GM12801 (cell line): Measurements from ENCODE around the gene NKX2-4.

Source experiments
- TF ChIP-seq, protein P1 (sequence below): IDR thresholded peaks from one replicate; pipeline ENCODE4 v1.5.1; 2011; ENCODE audit warnings: control low read depth; ENCODE audit not compliant: insufficient read length; ENCODE audit errors: extremely low read depth

The NKX2-4 gene

DNA sequence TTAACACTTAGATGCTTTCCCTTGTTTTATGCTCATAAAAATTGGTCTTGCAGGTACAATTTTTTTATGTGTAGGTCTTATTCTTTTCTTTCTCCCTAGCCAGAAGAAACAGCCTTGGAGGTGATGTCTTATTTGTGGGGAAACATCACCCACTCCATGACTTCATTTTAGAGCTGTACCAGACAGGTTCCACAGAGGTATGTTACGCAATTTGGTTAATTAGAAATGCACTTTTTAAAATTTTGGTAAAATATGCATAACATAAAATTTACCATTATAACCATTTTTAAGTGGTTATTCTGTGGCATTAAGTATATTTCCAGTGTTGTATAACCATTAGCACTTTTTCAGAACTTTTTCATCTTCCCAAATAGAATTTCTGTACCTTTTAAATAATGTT is 41.3 kb downstream of the NKX2-4 start:
- TF ChIP-seq, protein P1, sequence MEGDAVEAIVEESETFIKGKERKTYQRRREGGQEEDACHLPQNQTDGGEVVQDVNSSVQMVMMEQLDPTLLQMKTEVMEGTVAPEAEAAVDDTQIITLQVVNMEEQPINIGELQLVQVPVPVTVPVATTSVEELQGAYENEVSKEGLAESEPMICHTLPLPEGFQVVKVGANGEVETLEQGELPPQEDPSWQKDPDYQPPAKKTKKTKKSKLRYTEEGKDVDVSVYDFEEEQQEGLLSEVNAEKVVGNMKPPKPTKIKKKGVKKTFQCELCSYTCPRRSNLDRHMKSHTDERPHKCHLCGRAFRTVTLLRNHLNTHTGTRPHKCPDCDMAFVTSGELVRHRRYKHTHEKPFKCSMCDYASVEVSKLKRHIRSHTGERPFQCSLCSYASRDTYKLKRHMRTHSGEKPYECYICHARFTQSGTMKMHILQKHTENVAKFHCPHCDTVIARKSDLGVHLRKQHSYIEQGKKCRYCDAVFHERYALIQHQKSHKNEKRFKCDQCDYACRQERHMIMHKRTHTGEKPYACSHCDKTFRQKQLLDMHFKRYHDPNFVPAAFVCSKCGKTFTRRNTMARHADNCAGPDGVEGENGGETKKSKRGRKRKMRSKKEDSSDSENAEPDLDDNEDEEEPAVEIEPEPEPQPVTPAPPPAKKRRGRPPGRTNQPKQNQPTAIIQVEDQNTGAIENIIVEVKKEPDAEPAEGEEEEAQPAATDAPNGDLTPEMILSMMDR, result no peak

DNA sequence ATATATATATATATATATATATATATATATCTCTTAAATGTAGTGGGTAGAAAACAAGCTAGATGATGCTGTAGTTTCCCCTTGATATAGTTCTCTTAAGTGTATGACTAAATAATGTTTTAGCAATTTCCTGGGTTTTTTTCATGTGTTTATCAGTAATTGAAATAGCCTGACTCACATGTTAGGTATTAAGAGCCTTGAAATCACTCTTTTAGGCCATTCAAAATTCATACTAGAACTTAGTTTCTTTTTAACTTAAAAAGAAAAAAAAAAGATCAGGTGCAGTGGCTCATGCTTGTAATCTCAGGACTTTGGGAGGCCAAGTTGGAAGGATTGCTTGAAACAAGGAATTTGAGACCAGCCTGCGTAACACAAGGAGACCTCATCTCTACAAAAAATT is 44.1 kb downstream of the NKX2-4 start:
- TF ChIP-seq, protein P1, result no peak

DNA sequence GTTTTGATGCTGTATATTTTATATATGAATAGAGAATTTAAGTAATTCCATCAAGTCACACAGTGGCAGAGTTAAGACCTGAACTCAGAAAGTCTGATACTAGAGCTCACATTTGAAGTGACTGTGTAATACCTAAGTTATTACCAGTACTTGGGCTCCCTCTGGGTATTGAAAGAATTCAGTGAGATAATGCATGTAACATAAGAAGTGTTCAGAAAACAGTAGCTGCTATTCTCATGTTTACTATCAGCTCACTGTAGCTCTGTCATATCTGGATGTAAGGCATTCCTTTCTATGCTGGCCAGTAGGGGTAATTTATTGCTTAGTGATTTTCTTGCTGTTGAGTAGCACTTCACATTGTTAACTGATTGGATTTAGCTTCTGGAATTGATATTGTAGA is 44.6 kb downstream of the NKX2-4 start:
- TF ChIP-seq, protein P1, result no peak
